Neural cell (in vitro differentiated cells): ENCODE results near the gene GABPA.

Experiments
- CTCF ChIP-seq: fragments of 450-650 bp; IDR thresholded peaks from 2 replicates; pipeline ENCODE4 v1.5.1; 2014; ENCODE audit warnings: antibody characterized with exemption, mild to moderate bottlenecking, moderate library complexity; ENCODE audit not compliant: poor library complexity, severe bottlenecking
- EZH2 ChIP-seq: fragments of 200-600, 300-800 bp; shearing (Covaris generic), sonication (generic); IDR thresholded peaks from 2 replicates; pipeline ENCODE4 v1.6.1; 2014; ENCODE audit warnings: antibody characterized with exemption, low read length, borderline replicate concordance, mild to moderate bottlenecking; ENCODE audit not compliant: insufficient read depth, poor library complexity, severe bottlenecking
- POLR2AphosphoS5 ChIP-seq: IDR thresholded peaks from 2 replicates; pipeline ENCODE4 v1.6.1; 2012
- RAD21 ChIP-seq: fragments of 450-650 bp; conservative IDR thresholded peaks from 2 replicates; pipeline ENCODE4 v1.6.1; 2014; ENCODE audit warnings: antibody characterized with exemption, mild to moderate bottlenecking, moderate library complexity
- REST ChIP-seq: IDR thresholded peaks from 2 replicates; pipeline ENCODE4 v1.6.1; 2012; ENCODE audit warnings: borderline replicate concordance
- SMC3 ChIP-seq: fragments of 450-650 bp; conservative IDR thresholded peaks from 2 replicates; pipeline ENCODE4 v1.6.1; 2014; ENCODE audit warnings: antibody characterized with exemption, mild to moderate bottlenecking, moderate library complexity; ENCODE audit not compliant: poor library complexity

- TF ChIP-seq POLR2AphosphoS5 (no peak), CTCF (no peak), EZH2 (no peak), REST (no peak), RAD21 (no peak), SMC3 (no peak)
These were observed 83.8 kb downstream of the GABPA start for GRCh38 chr21:25818551-25818950.
